ENCODE measurements around the gene CELA1. TPM values are rescaled to one million over a fixed set of nuclear protein-coding genes. Genes with fewer than 3 reads are reported as not detected.
"Not testable (repeated sequence)": the region's sequence is repeated elsewhere in the genome, so short reads cannot be mapped to it uniquely, and the experiment has no call there.

Gene CELA1
- total RNA-seq, 1 experiment from 2014 or later = 1.2 TPM

DNA sequence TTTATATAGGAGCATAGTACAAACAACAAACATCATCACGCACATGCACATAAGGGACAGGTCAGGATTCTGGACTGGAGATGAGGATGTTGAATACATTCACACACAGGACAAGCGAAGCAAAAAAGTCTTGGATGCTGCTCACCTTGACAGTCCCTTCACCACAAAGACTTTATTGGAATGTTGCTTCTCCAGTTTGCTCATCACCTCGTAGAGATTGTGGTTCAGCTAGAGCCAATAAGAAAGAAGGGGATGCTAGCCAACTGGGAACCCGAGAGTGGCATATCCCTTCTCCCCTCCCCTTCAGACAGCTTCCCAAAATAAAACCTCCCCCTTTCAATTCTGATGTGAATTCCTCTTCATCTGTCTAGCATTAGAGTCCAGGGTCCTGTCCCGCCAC lies 50.8 kb downstream of the CELA1 start:
- Histone ChIP-seq H3K27me3 (replicated peaks) (no peaks in the 10 kb centered on the region), H3K4me1 (replicated peaks) (0 out of 2 replicates have a peak, but pooled peaks cover 3% of the 10 kb centered on the region), H3K27ac (no peak overlapping the region), H3K9me3 (replicated peaks) (no peaks in the 10 kb centered on the region), H3K36me3 (no peaks in the 10 kb centered on the region), H3K4me3 (no peak overlapping the region)
- no peak for DNase-seq (ENCODE audit: low read depth in 1 of 2, low spot score in 2 of 2)

DNA sequence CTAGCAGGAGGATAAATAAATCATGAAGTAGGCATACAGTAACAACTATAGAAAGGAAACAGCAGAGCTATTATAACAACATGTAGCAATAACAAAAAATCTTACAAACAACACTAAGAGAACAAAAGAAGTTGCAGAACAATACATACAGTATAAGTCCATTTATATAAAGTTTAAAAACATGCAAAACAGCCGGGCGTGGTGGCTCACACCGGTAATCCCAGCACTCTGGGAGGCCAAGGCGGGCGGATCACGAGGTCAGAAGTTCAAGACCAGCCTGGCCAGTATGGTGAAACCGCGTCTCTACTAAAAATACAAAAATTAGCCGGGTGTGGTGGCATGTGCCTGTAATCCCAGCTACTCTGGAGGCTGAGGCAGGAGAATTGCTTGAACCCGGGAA lies 52.4 kb downstream of the CELA1 start:
- H3K27ac ChIP-seq; H3K9me3 ChIP-seq (replicated peaks); H3K4me3 ChIP-seq; H3K36me3 ChIP-seq; H3K4me1 ChIP-seq (replicated peaks); DNase-seq (ENCODE audit: low read depth in 1 of 2, low spot score in 2 of 2); H3K27me3 ChIP-seq (replicated peaks): not testable (repeated sequence)

DNA sequence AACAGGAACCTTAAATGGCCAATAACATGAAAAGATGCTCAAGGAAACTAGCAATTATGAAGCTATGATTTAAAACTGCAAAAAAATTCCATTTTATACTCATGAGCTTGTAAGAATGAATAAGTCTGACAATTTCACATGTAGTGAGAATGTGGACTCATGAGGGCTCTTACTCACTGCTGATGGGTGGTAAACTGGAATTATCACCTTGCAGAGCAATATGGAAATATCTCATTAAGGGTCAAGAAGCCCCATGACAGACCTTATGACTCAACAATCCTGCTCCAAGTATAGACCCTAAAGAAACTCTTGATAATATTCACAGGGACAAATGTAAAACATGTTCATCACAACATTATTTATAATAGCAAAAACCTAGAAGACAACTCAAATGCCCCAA lies 52.8 kb downstream of the CELA1 start:
- DNase-seq (ENCODE audit: low read depth in 1 of 2, low spot score in 2 of 2) = no peak
- H3K4me3 ChIP-seq = no peak overlapping the region

DNA sequence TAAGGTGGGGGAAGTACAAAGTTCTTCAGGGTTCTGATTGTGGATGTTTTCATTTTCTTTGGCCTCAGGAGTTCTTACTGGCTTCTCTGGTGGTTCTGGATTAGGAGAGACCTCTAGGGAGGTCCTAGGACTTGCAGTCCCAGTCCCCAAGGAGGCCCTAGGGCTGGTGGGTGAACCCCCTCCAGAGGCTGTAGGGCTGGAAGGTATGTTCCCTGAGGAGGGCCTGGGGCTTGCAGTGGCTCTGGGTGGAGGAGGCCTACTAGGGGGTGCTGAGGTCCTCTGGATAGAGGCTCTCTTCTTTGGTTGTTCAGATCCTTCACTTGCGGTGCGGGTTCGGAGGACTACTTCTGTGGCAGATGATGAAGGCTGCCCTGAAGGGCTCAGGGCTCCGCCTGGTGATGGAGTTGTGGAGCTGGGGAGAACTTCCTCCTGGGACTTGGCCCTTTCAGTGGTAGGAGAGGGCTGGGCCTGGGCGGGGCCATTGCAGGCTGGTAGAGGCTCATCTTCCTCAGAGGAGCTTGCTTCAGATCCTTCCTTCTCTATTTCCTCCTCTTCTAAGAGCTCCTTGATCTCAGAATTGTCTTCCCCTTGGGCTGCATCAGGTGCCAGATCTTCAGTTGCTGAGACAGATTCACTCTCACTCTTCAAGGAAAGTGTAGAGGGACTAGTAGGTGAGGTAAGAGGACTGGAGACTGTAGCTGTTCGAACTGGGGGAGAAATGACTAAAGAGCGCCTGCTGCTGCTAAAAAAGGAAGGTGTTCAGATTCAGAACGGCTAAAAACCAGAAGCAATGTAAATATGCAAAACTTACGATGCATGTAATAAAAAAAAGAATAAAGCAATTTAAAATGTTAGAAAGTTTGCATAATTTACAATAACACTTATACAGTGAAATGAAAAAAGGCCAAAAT lies 54.6 kb downstream of the CELA1 start:
- not testable (repeated sequence) for H3K27ac ChIP-seq; H3K27me3 ChIP-seq (replicated peaks); H3K4me3 ChIP-seq; H3K9me3 ChIP-seq (replicated peaks); H3K36me3 ChIP-seq; DNase-seq (ENCODE audit: low read depth in 1 of 2, low spot score in 2 of 2); H3K4me1 ChIP-seq (replicated peaks)

More for the DNA sequence above, 52.8 kb downstream of the CELA1 start:
- Histone ChIP-seq H3K9me3 (replicated peaks) (no peaks in the 10 kb centered on the region), H3K27me3 (replicated peaks) (no peaks in the 10 kb centered on the region), H3K36me3 (no peaks in the 10 kb centered on the region), H3K27ac (no peak overlapping the region), H3K4me1 (replicated peaks) (0 out of 2 replicates have a peak, but pooled peaks cover 3% of the 10 kb centered on the region)

DNA sequence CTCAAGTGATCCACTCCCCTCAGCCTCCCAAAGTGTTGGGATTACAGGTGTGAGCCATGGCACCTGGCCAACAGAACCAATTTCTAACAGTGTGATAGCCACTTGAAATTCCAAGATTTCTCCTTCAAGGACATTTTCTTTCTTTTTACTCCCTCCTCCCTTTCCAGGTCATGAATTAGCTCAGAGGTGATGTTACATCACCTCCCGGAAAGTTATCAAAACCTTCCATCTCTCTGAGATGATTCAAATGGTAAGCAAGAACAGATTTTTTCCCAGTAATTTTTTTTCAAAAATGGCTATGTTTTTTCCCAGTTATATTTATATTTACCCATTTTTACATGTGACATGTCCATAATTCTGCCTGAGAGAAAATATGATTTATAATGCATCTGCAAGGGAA lies 60.6 kb downstream of the CELA1 start:
- H3K27me3 ChIP-seq (replicated peaks) = no peaks in the 10 kb centered on the region
- no peaks in the 10 kb centered on the region for H3K36me3 ChIP-seq
- H3K27ac ChIP-seq = no peak overlapping the region
- no peak for DNase-seq (ENCODE audit: low read depth in 1 of 2, low spot score in 2 of 2)
- H3K9me3 ChIP-seq (replicated peaks) = no peaks in the 10 kb centered on the region
- H3K4me3 ChIP-seq = no peak overlapping the region
- no peaks in the 10 kb centered on the region; the same call in 1 of the 2 replicates for H3K4me1 ChIP-seq (replicated peaks)

DNA sequence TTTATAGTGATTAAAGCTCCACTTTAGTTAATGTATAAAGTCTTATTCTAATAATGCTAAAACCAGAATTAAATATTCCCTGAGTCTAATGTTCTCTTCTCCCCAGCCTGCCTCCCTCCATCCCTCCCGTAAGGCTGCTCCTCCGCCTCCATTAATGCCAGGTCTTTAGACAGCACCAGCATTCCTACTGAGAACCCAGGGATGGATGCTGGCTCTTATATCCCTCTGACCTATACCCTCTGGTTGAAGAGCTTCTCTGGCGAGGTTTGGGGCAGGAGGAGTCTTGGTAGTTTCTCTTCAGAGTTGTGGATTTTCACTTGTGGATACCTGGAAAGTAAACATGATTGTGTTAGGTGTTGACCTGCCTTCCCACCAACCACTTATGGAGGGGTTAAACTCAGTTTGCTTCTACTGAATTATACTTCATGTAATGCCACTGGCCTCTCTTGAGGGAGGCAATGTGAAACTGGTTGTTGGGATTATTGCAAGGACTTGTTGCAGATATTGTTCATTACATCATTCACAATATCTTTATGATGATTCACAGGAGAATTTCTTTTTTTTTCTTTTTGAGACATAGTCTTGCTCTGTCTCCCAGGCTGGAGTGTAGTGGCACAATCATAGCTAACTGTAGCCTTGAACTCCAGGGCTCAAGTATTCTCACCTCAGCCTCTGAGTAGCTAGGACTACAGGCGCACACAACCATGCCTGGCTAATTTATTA lies 65.1 kb downstream of the CELA1 start:
- H3K4me1 ChIP-seq (replicated peaks) = no peaks in the 10 kb centered on the region; the same call in 1 of the 2 replicates
- no peak overlapping the region for H3K27ac ChIP-seq
- H3K27me3 ChIP-seq (replicated peaks) = no peaks in the 10 kb centered on the region
- DNase-seq (ENCODE audit: low read depth in 1 of 2, low spot score in 2 of 2) = no peak
- no peak overlapping the region for H3K4me3 ChIP-seq
- H3K9me3 ChIP-seq (replicated peaks) = no peaks in the 10 kb centered on the region
- no peaks in the 10 kb centered on the region for H3K36me3 ChIP-seq

Other genes starting within 250 kb of the CELA1 start
- gene TFCP2, start 173.5 kb downstream of the CELA1 start, total RNA-seq (2014; rRNA removed; shearing (Covaris generic)) = 6.9 and 8.8 TPM in 2 replicates
- gene POU6F1, start 128.6 kb downstream of the CELA1 start, total RNA-seq (2014; rRNA removed; shearing (Covaris generic)) = 1.2 and 5.8 TPM in 2 replicates
- 79.9 and 153 TPM in 2 replicates for gene DAZAP2, start 107.9 kb downstream of the CELA1 start, total RNA-seq (2014; rRNA removed; shearing (Covaris generic))
- gene SMAGP, start 76.3 kb downstream of the CELA1 start, total RNA-seq (2014; rRNA removed; shearing (Covaris generic)) = 22.8 and 32.5 TPM in 2 replicates
- gene BIN2, start 22.5 kb downstream of the CELA1 start, total RNA-seq (2014; rRNA removed; shearing (Covaris generic)) = 0.08 TPM in 1 of 2 replicates, not detected in the other
- 30.8 and 38.2 TPM in 2 replicates for gene GALNT6, start 44.7 kb upstream of the CELA1 start, total RNA-seq (2014; rRNA removed; shearing (Covaris generic))
- gene SLC4A8, start 78.2 kb upstream of the CELA1 start, total RNA-seq (2014; rRNA removed; shearing (Covaris generic)) = 6.2 and 29.0 TPM in 2 replicates
- gene SCN8A, start 244.6 kb upstream of the CELA1 start, total RNA-seq (2014; rRNA removed; shearing (Covaris generic)) = 1.4 and 4.3 TPM in 2 replicates

Measured in SJSA1 (cell line).